ENCODE measurements around the gene CALR. TPM values are rescaled to one million over a fixed set of nuclear protein-coding genes. Genes with fewer than 3 reads are reported as not detected.

Gene CALR
- polyA plus RNA-seq, 2 of the 4 experiments (the other 2 are of a cell fraction), result 419 to 494 TPM

- WGBS (ENCODE audit: missing lambda C conversion rate), result 92% methylated on average over 23 of the region's 28 CpGs
- TF ChIP-seq ESRRA (IDR thresholded peaks at IDR 0.05; ENCODE audit: borderline replicate concordance, low read length) (no peak), POLR2A (IDR thresholded peaks at IDR 0.05; ENCODE audit: low read length) (no peak), MYC (IDR thresholded peaks at IDR 0.05; ENCODE audit: borderline replicate concordance, low read length) (no peak), ZNF302 (CRISPR knock-in tag; IDR thresholded peaks at IDR 0.05) (no peak), REST (IDR thresholded peaks at IDR 0.05) (no peak), BHLHE40 (IDR thresholded peaks at IDR 0.05; ENCODE audit: low read depth, low read length) (no peak), HOXB13 (CRISPR knock-in tag; IDR thresholded peaks at IDR 0.05; ENCODE audit: low read depth) (no peak)
- ChIA-PET POLR2A (no interaction called here), CTCF (interaction anchor here (1.0 to 2.7 kb wide), 3 partner anchors 9 to 146 kb away, joined by 3 to 10 read pairs (median 3); partner anchors contain the start of gene CALR)
- DNase-seq (ENCODE audit: low read depth in 1 of 2, low spot score in 1 of 2) (no peak), FAIRE-seq (no peak), ATAC-seq (no peak)
- Histone ChIP-seq H3K9me3 (no peaks in the 10 kb centered on the region), H3K4me2 (peak overlapping the region; percentile 97), H3K4me3 (no peak overlapping the region), H3K27ac (no peak overlapping the region), H3K4me1 (peaks cover 13% of the 10 kb centered on the region; the same call in 2 of the 3 replicates)
Measured at GRCh38 chr19:12947702-12948611, 9.5 kb downstream of the CALR start.

GRCh38 chr19:12948612-12949362 is 10.4 kb downstream of the CALR start:
- 95% methylated on average over 15 of the region's 30 CpGs for WGBS (ENCODE audit: missing lambda C conversion rate)

More at GRCh38 chr19:12948612-12949362, 10.4 kb downstream of the CALR start:
- CTCF ChIA-PET, result interaction anchor here (1.0 to 2.1 kb wide), 3 partner anchors 10 to 145 kb away, joined by 3 to 4 read pairs (median 3); partner anchors contain the start of gene CALR
- no peak overlapping the region for H3K4me2 ChIP-seq
- FAIRE-seq (no peak), ATAC-seq (no peak), DNase-seq (ENCODE audit: low read depth in 1 of 2, low spot score in 1 of 2) (no peak)
- no peak overlapping the region for H3K4me3 ChIP-seq
- H3K27ac ChIP-seq, result no peak overlapping the region
- peaks cover 18% of the 10 kb centered on the region; the same call in 2 of the 3 replicates for H3K4me1 ChIP-seq
- POLR2A ChIA-PET, result no interaction called here
- TF ChIP-seq NFE2L2 (conservative IDR thresholded peaks at IDR 0.05; ENCODE audit: low read length) (no peak), CBX8 (IDR thresholded peaks at IDR 0.05) (no peak), ZFP36 (IDR thresholded peaks at IDR 0.05; ENCODE audit: borderline replicate concordance, partially characterized antibody) (no peak), REST (IDR thresholded peaks at IDR 0.05) (no peak), E2F6 (IDR thresholded peaks at IDR 0.05; ENCODE audit: borderline replicate concordance, low read depth) (no peak), FOSB (CRISPR knock-in tag; IDR thresholded peaks at IDR 0.05) (no peak), JUNB (IDR thresholded peaks at IDR 0.05) (no peak)
- H3K9me3 ChIP-seq, result no peaks in the 10 kb centered on the region
